ENCODE results near the gene LMNTD2. TPM values are rescaled to one million over a fixed set of nuclear protein-coding genes. Genes with fewer than 3 reads are reported as not detected.
"Not testable (repeated sequence)": the region's sequence is repeated elsewhere in the genome, so short reads cannot be mapped to it uniquely, and the experiment has no call there.

LMNTD2 gene
- total RNA-seq, 2 experiments from 2014 or later: 2.5 to 2.7 TPM

GRCh38 chr11:579830-580601 lies 19.5 kb upstream of the LMNTD2 start:
- POLR2A ChIA-PET: interaction anchor here (1.5 kb wide), 1 partner anchor 36 kb away, joined by 3 read pairs; the partner anchor contains the start of gene IRF7
- peaks cover 2% of the 10 kb centered on the region for H3K27me3 Mint-ChIP-seq
- ATAC-seq (ENCODE audit: low read depth): no peak
- H3K4me3 Mint-ChIP-seq: no peak overlapping the region
- H3K36me3 Mint-ChIP-seq: peaks cover 12% of the 10 kb centered on the region
- no peak for DNase-seq
- no peaks in the 10 kb centered on the region for H3K9me3 Mint-ChIP-seq
- peak overlapping the region; percentile 43 for H3K27ac Mint-ChIP-seq
- H3K4me1 Mint-ChIP-seq: peaks cover 29% of the 10 kb centered on the region

GRCh38 chr11:578276-579035 lies 17.9 kb upstream of the LMNTD2 start:
- DNase-seq (no peak), ATAC-seq (ENCODE audit: low read depth) (no peak)
- H3K27ac Mint-ChIP-seq: peak overlapping the region; percentile 65
- peaks cover 12% of the 10 kb centered on the region for H3K27me3 Mint-ChIP-seq
- H3K36me3 Mint-ChIP-seq: peaks cover 7% of the 10 kb centered on the region
- H3K4me3 Mint-ChIP-seq: peak overlapping the region; percentile 92
- POLR2A ChIA-PET: interaction anchor here (1.0 to 2.2 kb wide), 8 partner anchors 9 to 117 kb away, joined by 3 to 18 read pairs (median 4); partner anchors contain the start of genes IRF7 and TMEM80
- H3K4me1 Mint-ChIP-seq: peaks cover 39% of the 10 kb centered on the region
- H3K9me3 Mint-ChIP-seq: no peaks in the 10 kb centered on the region

GRCh38 chr11:577611-577894 lies 17.0 kb upstream of the LMNTD2 start:
- no peak for ATAC-seq (ENCODE audit: low read depth)
- H3K27ac Mint-ChIP-seq: peak overlapping the region; percentile 87
- peaks cover 7% of the 10 kb centered on the region for H3K36me3 Mint-ChIP-seq
- H3K4me1 Mint-ChIP-seq: peaks cover 39% of the 10 kb centered on the region
- POLR2A ChIA-PET: interaction anchor here (1.0 to 2.2 kb wide), 5 partner anchors 10 to 38 kb away, joined by 3 to 18 read pairs (median 4); partner anchors contain the start of gene IRF7
- peaks cover 16% of the 10 kb centered on the region for H3K27me3 Mint-ChIP-seq
- H3K9me3 Mint-ChIP-seq: no peaks in the 10 kb centered on the region
- no peak for DNase-seq
- peak overlapping the region; percentile 92 for H3K4me3 Mint-ChIP-seq

- Mint-ChIP-seq H3K27me3 (peaks cover 16% of the 10 kb centered on the region), H3K4me1 (peaks cover 39% of the 10 kb centered on the region), H3K9me3 (no peaks in the 10 kb centered on the region), H3K27ac (peak overlapping the region; percentile 87), H3K36me3 (peaks cover 7% of the 10 kb centered on the region), H3K4me3 (peak overlapping the region; percentile 92)
- POLR2A ChIA-PET: interaction anchor here (1.1 to 2.2 kb wide), 5 partner anchors 9 to 149 kb away, joined by 3 to 18 read pairs (median 5); no protein-coding TSS in a partner anchor
- ATAC-seq (ENCODE audit: low read depth) (no peak), DNase-seq (no peak)
Measured at GRCh38 chr11:576811-577610, 16.5 kb upstream of the LMNTD2 start.

GRCh38 chr11:575996-576768 lies 15.6 kb upstream of the LMNTD2 start, which contains the start of gene PHRF1:
PHRF1 (plus strand) TSS chr11:576470; CDS start chr11:581513, 5,043 bp downstream.
- Mint-ChIP-seq H3K27me3 (peaks cover 16% of the 10 kb centered on the region), H3K36me3 (peaks cover 3% of the 10 kb centered on the region), H3K27ac (peak within 1 kb of the TSS; percentile 100), H3K9me3 (no peaks in the 10 kb centered on the region), H3K4me1 (peaks cover 36% of the 10 kb centered on the region), H3K4me3 (peak within 1 kb of the TSS; percentile 93)
- POLR2A ChIA-PET: interaction anchor here (0.6 to 2.0 kb wide), 18 partner anchors 10 to 282 kb away, joined by 3 to 28 read pairs (median 4); partner anchors contain the start of genes IRF7, PNPLA2, SIGIRR and TALDO1
- ATAC-seq (ENCODE audit: low read depth) (peak; percentile 85), DNase-seq (peak; percentile 96)

- Mint-ChIP-seq H3K4me1 (peaks cover 34% of the 10 kb centered on the region), H3K27ac (peak overlapping the region; percentile 21), H3K27me3 (peaks cover 16% of the 10 kb centered on the region), H3K36me3 (peaks cover 1% of the 10 kb centered on the region), H3K9me3 (no peaks in the 10 kb centered on the region), H3K4me3 (peak overlapping the region; percentile 87)
- ATAC-seq (ENCODE audit: low read depth) (peak; percentile 44), DNase-seq (no peak)
- POLR2A ChIA-PET: interaction anchor here (0.6 to 2.0 kb wide), 18 partner anchors 9 to 281 kb away, joined by 3 to 28 read pairs (median 4); partner anchors contain the start of genes IRF7, PNPLA2, SIGIRR and TALDO1
Measured at GRCh38 chr11:575313-575995, 14.9 kb upstream of the LMNTD2 start.

- Mint-ChIP-seq H3K27ac (peak overlapping the region; percentile 21), H3K4me3 (peak overlapping the region; percentile 87), H3K27me3 (peaks cover 16% of the 10 kb centered on the region), H3K9me3 (no peaks in the 10 kb centered on the region), H3K4me1 (peaks cover 32% of the 10 kb centered on the region), H3K36me3 (peaks cover 1% of the 10 kb centered on the region)
- no peak for DNase-seq
- POLR2A ChIA-PET: interaction anchor here (1.3 to 2.0 kb wide), 5 partner anchors 9 to 39 kb away, joined by 5 to 23 read pairs (median 9); no protein-coding TSS in a partner anchor
- ATAC-seq (ENCODE audit: low read depth): no peak
Measured at GRCh38 chr11:574632-575312, 14.2 kb upstream of the LMNTD2 start.

GRCh38 chr11:574031-574570 lies 13.6 kb upstream of the LMNTD2 start:
- H3K9me3 Mint-ChIP-seq; H3K27ac Mint-ChIP-seq; POLR2A ChIA-PET; H3K36me3 Mint-ChIP-seq; ATAC-seq (ENCODE audit: low read depth); DNase-seq: not testable (repeated sequence)
- Mint-ChIP-seq H3K4me1 (peaks cover 27% of the 10 kb centered on the region), H3K27me3 (peaks cover 16% of the 10 kb centered on the region), H3K4me3 (peak overlapping the region; percentile 87)

GRCh38 chr11:573146-573759 lies 12.7 kb upstream of the LMNTD2 start:
- no peaks in the 10 kb centered on the region for H3K9me3 Mint-ChIP-seq
- H3K27ac Mint-ChIP-seq: no peak overlapping the region
- H3K4me3 Mint-ChIP-seq: no peak overlapping the region
- POLR2A ChIA-PET: no interaction called here
- no peaks in the 10 kb centered on the region for H3K36me3 Mint-ChIP-seq
- peaks cover 16% of the 10 kb centered on the region for H3K27me3 Mint-ChIP-seq
- ATAC-seq (ENCODE audit: low read depth) (no peak), DNase-seq (no peak)
- peaks cover 19% of the 10 kb centered on the region for H3K4me1 Mint-ChIP-seq

GRCh38 chr11:571802-572185 lies 11.3 kb upstream of the LMNTD2 start:
- no peak for ATAC-seq (ENCODE audit: low read depth)
- DNase-seq: no peak
- POLR2A ChIA-PET: no interaction called here
- peaks cover 3% of the 10 kb centered on the region for H3K36me3 Mint-ChIP-seq
- H3K9me3 Mint-ChIP-seq: no peaks in the 10 kb centered on the region
- no peak overlapping the region for H3K27ac Mint-ChIP-seq
- H3K4me3 Mint-ChIP-seq: no peak overlapping the region
- peaks cover 16% of the 10 kb centered on the region for H3K27me3 Mint-ChIP-seq
- peaks cover 14% of the 10 kb centered on the region for H3K4me1 Mint-ChIP-seq

All from activated naive CD8-positive, alpha-beta T cell treated with anti-CD3 and anti-CD28 coated beads, Interleukin-2, amount 10 ng/mL, durations not matched to agents 7 days and 5 days (primary cell).